Liver (tissue), 9 donors: ENCODE measurements around the gene PFN2. TPM values are rescaled to one million over a fixed set of nuclear protein-coding genes. Genes with fewer than 3 reads are reported as not detected.

Source experiments
- DNase-seq: peaks from one replicate; pipeline ENCODE4 v3.0.0-alpha.2; 2017; ENCODE audit warnings: low spot score
- H3K27ac ChIP-seq, 2 donors: one replicate each; pipeline ENCODE4 v1.7.0; 2013; ENCODE audit warnings: inconsistent platforms in 2 of 2, low read length in 2 of 2, control low read depth in 1 of 2, low read depth in 1 of 2, mild to moderate bottlenecking in 1 of 2
- H3K27me3 ChIP-seq, 4 donors: one replicate each; pipeline versions ENCODE4 v1.6.1 to v1.7.0; 2013; ENCODE audit warnings: low read length in 3 of 4, inconsistent platforms in 1 of 4, mild to moderate bottlenecking in 1 of 4, moderate library complexity in 1 of 4; ENCODE audit not compliant: control insufficient read depth in 4 of 4, insufficient read depth in 4 of 4
- H3K36me3 ChIP-seq, 4 donors: one replicate each; pipeline versions ENCODE4 v1.6.1 to v1.7.0; 2013; ENCODE audit warnings: low read length in 3 of 4, mild to moderate bottlenecking in 3 of 4, low read depth in 1 of 4, moderate library complexity in 1 of 4; ENCODE audit not compliant: control insufficient read depth in 4 of 4, insufficient read depth in 3 of 4
- H3K4me1 ChIP-seq, 4 donors: one replicate each; pipeline versions ENCODE4 v1.6.1 to v1.7.0; 2013; ENCODE audit warnings: low read length in 3 of 4, mild to moderate bottlenecking in 3 of 4, moderate library complexity in 1 of 4; ENCODE audit not compliant: control insufficient read depth in 4 of 4, insufficient read depth in 4 of 4
- H3K4me3 ChIP-seq, 3 donors: one replicate each; pipeline versions ENCODE4 v1.6.1 to v1.7.0; 2013; ENCODE audit warnings: low read length in 3 of 3, control low read depth in 1 of 3, low read depth in 1 of 3, mild to moderate bottlenecking in 1 of 3
- H3K9ac ChIP-seq, 2 donors: one replicate each; pipeline ENCODE4 v1.7.0; 2013; ENCODE audit warnings: low read length in 2 of 2, mild to moderate bottlenecking in 2 of 2, moderate library complexity in 2 of 2, control low read depth in 1 of 2, low read depth in 1 of 2
- H3K9me3 ChIP-seq, 4 donors: one replicate each; pipeline versions ENCODE4 v1.6.1 to v1.7.0; 2013; ENCODE audit warnings: low read length in 3 of 4; ENCODE audit not compliant: control insufficient read depth in 4 of 4
- EGR1 ChIP-seq, 2 donors: IDR thresholded peaks; 2 replicates each; pipeline ENCODE4 v1.6.1; 2016 to 2018; ENCODE audit warnings: antibody characterized with exemption in 2 of 2, low read depth in 2 of 2
- FOXA1 ChIP-seq: IDR thresholded peaks from 2 replicates; pipeline ENCODE4 v1.6.1; 2016; ENCODE audit warnings: antibody characterized with exemption
- GABPA ChIP-seq, 2 donors: IDR thresholded peaks in 1 of 2; conservative IDR thresholded peaks in 1 of 2; 2 replicates each; pipeline ENCODE4 v1.6.1; 2016; ENCODE audit warnings: antibody characterized with exemption in 2 of 2, mild to moderate bottlenecking in 1 of 2, moderate library complexity in 1 of 2
- HNF4A ChIP-seq, 2 donors: conservative IDR thresholded peaks; 2 replicates each; pipeline ENCODE4 v1.6.1; 2016; ENCODE audit warnings: antibody characterized with exemption in 2 of 2, mild to moderate bottlenecking in 2 of 2
- JUND ChIP-seq, 2 donors: IDR thresholded peaks; 2 replicates each; pipeline ENCODE4 v1.6.1; 2016; ENCODE audit warnings: antibody characterized with exemption in 2 of 2
- NR2F2 ChIP-seq: IDR thresholded peaks from 2 replicates; pipeline ENCODE4 v1.6.1; 2016; ENCODE audit warnings: antibody characterized with exemption
- SP1 ChIP-seq: IDR thresholded peaks from 2 replicates; pipeline ENCODE4 v1.6.1; 2018; ENCODE audit warnings: antibody characterized with exemption, mild to moderate bottlenecking
- TAF1 ChIP-seq: conservative IDR thresholded peaks from 2 replicates; pipeline ENCODE4 v1.6.1; 2016; ENCODE audit warnings: antibody characterized with exemption, mild to moderate bottlenecking
- YY1 ChIP-seq: IDR thresholded peaks from 2 replicates; pipeline ENCODE4 v1.6.1; 2016; ENCODE audit warnings: antibody characterized with exemption, mild to moderate bottlenecking
- WGBS: extraction: QIAGEN DNeasy Blood & Tissue Kit; methylation state at CpG from one replicate; pipeline ENCODE4 v1.1.7; 2013; 5-methylcytosine and 5-hydroxymethylcytosine counted together
- polyA plus RNA-seq, 2 donors: library from polyadenylated mRNA; stranded (reverse) in 1 of 2; unstranded in 1 of 2; fragments of 200-250 nt in 1 of 2; fragments of >200 nt in 1 of 2; fragmentation: Nextera tagmentation in 1 of 2; extraction: Ambion mirVana in 1 of 2; gene quantifications; one replicate each; pipeline versions ENCODE4 v1.2.1 to v1.2.3, GENCODE V29; 2013 to 2015
- total RNA-seq, 2 donors: library from RNA; depleted of rRNA; stranded (reverse); fragments of >200 nt; gene quantifications; one replicate each; pipeline ENCODE4 v1.2.3, GENCODE V29; 2014
- TF ChIP-seq, protein P1 (sequence below): IDR thresholded peaks from 2 replicates; pipeline ENCODE4 v1.6.1; 2016; ENCODE audit warnings: antibody characterized with exemption
- TF ChIP-seq, protein P2 (sequence below): fragments of 150-350 bp; IDR thresholded peaks from 2 replicates; pipeline ENCODE4 v1.5.1; 2017; ENCODE audit warnings: improper control_type of control experiment, low read depth, low read length; ENCODE audit not compliant: missing input control
- TF ChIP-seq, protein P3 (sequence below): IDR thresholded peaks from 2 replicates; pipeline ENCODE4 v1.6.1; 2016; ENCODE audit warnings: antibody characterized with exemption
- TF ChIP-seq, protein P4 (sequence below): IDR thresholded peaks from 2 replicates; pipeline ENCODE4 v1.6.1; 2016; ENCODE audit warnings: antibody characterized with exemption, mild to moderate bottlenecking
- donor health status: healthy.
- donor health status: healthy.
- donor health status: healthy.
- donor health status: healthy.
- donor health status: healthy.

The PFN2 gene
- total and polyA plus RNA-seq, 4 donors, result 8.2 to 15.1 (median 10.2) TPM

DNA sequence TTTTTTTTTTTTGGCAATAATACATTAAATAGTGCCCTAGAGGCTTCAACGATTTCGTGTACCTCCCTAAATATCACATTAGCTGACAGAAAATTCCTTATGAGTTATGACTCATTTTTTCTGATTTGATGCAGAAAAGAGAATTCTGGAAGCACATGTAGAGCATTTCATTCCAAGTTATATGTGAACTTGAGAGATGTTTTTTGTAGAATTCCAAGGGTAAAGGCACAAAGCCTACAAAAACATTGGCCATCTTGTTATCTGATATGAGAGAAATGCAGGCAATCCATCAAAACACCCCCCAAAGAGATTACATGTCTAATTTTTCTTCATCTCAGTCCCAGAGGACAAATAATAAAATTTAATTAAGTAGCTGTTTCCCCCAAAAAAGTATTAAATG lies 6.7 kb upstream of the PFN2 start:
- Histone ChIP-seq H3K9ac (no peak overlapping the region), H3K36me3 (no peaks in the 10 kb centered on the region), H3K4me3 (no peak overlapping the region), H3K27me3 (no peaks in the 10 kb centered on the region), H3K27ac (no peak overlapping the region), H3K4me1 (no peaks in the 10 kb centered on the region), H3K9me3 (no peaks in the 10 kb centered on the region)
- TF ChIP-seq, protein P1, sequence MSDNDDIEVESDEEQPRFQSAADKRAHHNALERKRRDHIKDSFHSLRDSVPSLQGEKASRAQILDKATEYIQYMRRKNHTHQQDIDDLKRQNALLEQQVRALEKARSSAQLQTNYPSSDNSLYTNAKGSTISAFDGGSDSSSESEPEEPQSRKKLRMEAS, result no peak
- TF ChIP-seq FOXA1, result no peak
- no peak for TF ChIP-seq JUND (IDR thresholded peaks at IDR 0.05)
- TF ChIP-seq, protein P2, sequence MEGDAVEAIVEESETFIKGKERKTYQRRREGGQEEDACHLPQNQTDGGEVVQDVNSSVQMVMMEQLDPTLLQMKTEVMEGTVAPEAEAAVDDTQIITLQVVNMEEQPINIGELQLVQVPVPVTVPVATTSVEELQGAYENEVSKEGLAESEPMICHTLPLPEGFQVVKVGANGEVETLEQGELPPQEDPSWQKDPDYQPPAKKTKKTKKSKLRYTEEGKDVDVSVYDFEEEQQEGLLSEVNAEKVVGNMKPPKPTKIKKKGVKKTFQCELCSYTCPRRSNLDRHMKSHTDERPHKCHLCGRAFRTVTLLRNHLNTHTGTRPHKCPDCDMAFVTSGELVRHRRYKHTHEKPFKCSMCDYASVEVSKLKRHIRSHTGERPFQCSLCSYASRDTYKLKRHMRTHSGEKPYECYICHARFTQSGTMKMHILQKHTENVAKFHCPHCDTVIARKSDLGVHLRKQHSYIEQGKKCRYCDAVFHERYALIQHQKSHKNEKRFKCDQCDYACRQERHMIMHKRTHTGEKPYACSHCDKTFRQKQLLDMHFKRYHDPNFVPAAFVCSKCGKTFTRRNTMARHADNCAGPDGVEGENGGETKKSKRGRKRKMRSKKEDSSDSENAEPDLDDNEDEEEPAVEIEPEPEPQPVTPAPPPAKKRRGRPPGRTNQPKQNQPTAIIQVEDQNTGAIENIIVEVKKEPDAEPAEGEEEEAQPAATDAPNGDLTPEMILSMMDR, result no peak
- TF ChIP-seq YY1, result no peak
- TF ChIP-seq, protein P3, sequence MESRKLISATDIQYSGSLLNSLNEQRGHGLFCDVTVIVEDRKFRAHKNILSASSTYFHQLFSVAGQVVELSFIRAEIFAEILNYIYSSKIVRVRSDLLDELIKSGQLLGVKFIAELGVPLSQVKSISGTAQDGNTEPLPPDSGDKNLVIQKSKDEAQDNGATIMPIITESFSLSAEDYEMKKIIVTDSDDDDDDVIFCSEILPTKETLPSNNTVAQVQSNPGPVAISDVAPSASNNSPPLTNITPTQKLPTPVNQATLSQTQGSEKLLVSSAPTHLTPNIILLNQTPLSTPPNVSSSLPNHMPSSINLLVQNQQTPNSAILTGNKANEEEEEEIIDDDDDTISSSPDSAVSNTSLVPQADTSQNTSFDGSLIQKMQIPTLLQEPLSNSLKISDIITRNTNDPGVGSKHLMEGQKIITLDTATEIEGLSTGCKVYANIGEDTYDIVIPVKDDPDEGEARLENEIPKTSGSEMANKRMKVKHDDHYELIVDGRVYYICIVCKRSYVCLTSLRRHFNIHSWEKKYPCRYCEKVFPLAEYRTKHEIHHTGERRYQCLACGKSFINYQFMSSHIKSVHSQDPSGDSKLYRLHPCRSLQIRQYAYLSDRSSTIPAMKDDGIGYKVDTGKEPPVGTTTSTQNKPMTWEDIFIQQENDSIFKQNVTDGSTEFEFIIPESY, result no peak
- no peak for TF ChIP-seq TAF1
- no peak for TF ChIP-seq NR2F2
- TF ChIP-seq EGR1 (IDR thresholded peaks at IDR 0.05; ENCODE audit: low read depth in 2 of 2), result no peak
- TF ChIP-seq, protein P4, sequence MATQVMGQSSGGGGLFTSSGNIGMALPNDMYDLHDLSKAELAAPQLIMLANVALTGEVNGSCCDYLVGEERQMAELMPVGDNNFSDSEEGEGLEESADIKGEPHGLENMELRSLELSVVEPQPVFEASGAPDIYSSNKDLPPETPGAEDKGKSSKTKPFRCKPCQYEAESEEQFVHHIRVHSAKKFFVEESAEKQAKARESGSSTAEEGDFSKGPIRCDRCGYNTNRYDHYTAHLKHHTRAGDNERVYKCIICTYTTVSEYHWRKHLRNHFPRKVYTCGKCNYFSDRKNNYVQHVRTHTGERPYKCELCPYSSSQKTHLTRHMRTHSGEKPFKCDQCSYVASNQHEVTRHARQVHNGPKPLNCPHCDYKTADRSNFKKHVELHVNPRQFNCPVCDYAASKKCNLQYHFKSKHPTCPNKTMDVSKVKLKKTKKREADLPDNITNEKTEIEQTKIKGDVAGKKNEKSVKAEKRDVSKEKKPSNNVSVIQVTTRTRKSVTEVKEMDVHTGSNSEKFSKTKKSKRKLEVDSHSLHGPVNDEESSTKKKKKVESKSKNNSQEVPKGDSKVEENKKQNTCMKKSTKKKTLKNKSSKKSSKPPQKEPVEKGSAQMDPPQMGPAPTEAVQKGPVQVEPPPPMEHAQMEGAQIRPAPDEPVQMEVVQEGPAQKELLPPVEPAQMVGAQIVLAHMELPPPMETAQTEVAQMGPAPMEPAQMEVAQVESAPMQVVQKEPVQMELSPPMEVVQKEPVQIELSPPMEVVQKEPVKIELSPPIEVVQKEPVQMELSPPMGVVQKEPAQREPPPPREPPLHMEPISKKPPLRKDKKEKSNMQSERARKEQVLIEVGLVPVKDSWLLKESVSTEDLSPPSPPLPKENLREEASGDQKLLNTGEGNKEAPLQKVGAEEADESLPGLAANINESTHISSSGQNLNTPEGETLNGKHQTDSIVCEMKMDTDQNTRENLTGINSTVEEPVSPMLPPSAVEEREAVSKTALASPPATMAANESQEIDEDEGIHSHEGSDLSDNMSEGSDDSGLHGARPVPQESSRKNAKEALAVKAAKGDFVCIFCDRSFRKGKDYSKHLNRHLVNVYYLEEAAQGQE, result no peak
- TF ChIP-seq HNF4A (conservative IDR thresholded peaks at IDR 0.05), result no peak
- no peak for TF ChIP-seq GABPA (IDR thresholded peaks at IDR 0.05 in 1 of 2, conservative IDR thresholded peaks at IDR 0.05 in 1 of 2)
- 88% methylated on average over 2 of the region's 2 CpGs for WGBS
- no peak for DNase-seq

DNA sequence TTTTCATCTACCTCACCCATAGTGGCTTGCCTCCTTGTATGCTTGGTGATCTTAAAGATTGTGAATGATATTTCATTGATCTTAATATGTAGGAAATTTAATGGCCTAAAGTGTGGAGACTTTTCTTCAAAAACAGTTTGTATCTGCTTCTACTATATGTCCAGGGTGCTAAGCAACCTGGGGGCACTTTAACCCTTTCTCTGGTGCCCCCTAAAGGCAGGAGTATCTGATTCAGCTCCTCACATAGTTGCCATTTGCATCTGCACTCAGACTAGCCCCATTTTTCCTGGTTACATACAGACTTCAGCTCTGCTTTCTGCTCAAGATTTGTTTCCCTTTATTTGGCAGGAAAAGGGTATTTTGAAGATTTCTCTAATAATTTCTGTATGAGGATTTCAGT lies 5.2 kb upstream of the PFN2 start:
- H3K36me3 ChIP-seq, result no peaks in the 10 kb centered on the region
- TF ChIP-seq JUND (IDR thresholded peaks at IDR 0.05), result no peak
- no peak for TF ChIP-seq SP1
- H3K9ac ChIP-seq, result no peak overlapping the region
- no peak overlapping the region for H3K4me3 ChIP-seq
- no peak overlapping the region for H3K27ac ChIP-seq
- H3K9me3 ChIP-seq, result no peaks in the 10 kb centered on the region
- H3K4me1 ChIP-seq, result peaks cover 0 to 8% (median 2%) of the 10 kb centered on the region in 4 donors
- DNase-seq, result no peak
- H3K27me3 ChIP-seq, result no peaks in the 10 kb centered on the region
